Spleen (tissue), 7 donors: ENCODE data around the gene PNMA6E.
A peak's percentile ranks its signal among the peaks of the same experiment; 100 is the strongest.

ENCODE experiments used
- CTCF ChIP-seq, 11 experiments: fragments of 200-600 bp in 7 of 11; fragments of 450-650 bp in 4 of 11; sonication (generic) in 4 of 11; IDR thresholded peaks in 8 of 11; conservative IDR thresholded peaks in 3 of 11; 1 replicate in 7 of 11; 2 replicates in 4 of 11; pipeline versions ENCODE4 v1.4.0 to v1.8.0; 2016 to 2021; ENCODE audit warnings: antibody characterized with exemption in 11 of 11, inconsistent platforms in 4 of 11, mild to moderate bottlenecking in 1 of 11
- POLR2A ChIP-seq, 3 donors: fragments of 450-650 bp; IDR thresholded peaks; one replicate each; pipeline ENCODE4 v1.5.1; 2017; ENCODE audit warnings: antibody characterized with exemption in 3 of 3, mild to moderate bottlenecking in 1 of 3
- donor health status: DM: no; HTN: no; CAD: no; lungs with moderate emphysema.
- donor health status: DM: no; HTN: no; CAD: no.
- donor health status: DM: no; HTN: no; CAD: no.

GRCh38 chrX:153382563-153383482 lies 18.3 kb downstream of the PNMA6E start:
- TF ChIP-seq POLR2A (IDR thresholded peaks at IDR 0.05), result no peak
- TF ChIP-seq CTCF (IDR thresholded peaks at IDR 0.05 in 8 of 11, conservative IDR thresholded peaks at IDR 0.05 in 3 of 11), result peak in 1 of 11 experiments; percentile 2
